Measurements from ENCODE around the gene GADD45B. TPM values are rescaled to one million over a fixed set of nuclear protein-coding genes. Genes with fewer than 3 reads are reported as not detected.

The GADD45B gene
- total RNA-seq, 1 experiment from 2014 or later, result 37.9 TPM

- peak within 1 kb of the TSS; percentile 99 for H3K4me2 ChIP-seq (ENCODE audit: low read length)
- no TSS peak for BruUV-seq (replicated peaks)
- ATAC-seq, result peak; percentile 85
- peaks cover 5% of the 10 kb centered on the region; the same call in 1 of the 2 replicates for H4K20me1 ChIP-seq (ENCODE audit: insufficient read depth)
- ChIA-PET RAD21 (ENCODE audit: low non-redundant PET in 1 of 2, low total read pairs in 2 of 2, uncharacterized antibody in 2 of 2, unreplicated experiment in 2 of 2) (no interaction called here), POLR2A (interaction anchor here (0.5 to 1.6 kb wide), 7 partner anchors 14 to 173 kb away, joined by 3 to 13 read pairs (median 3); partner anchors contain the start of genes GADD45B and LMNB2), CTCF (interaction anchor here (0.9 to 1.4 kb wide), 3 partner anchors 152 to 209 kb away, joined by 3 to 7 read pairs (median 6); no protein-coding TSS in a partner anchor)
- intact Hi-C loops (cut with micrococcal nuclease), result no loop called here
- peak within 1 kb of the TSS; percentile 100 for H3K9ac ChIP-seq (ENCODE audit: low read length)
- no peaks in the 10 kb centered on the region for H3K9me3 ChIP-seq (ENCODE audit: control insufficient read depth in 1 of 2, insufficient read depth in 1 of 2, low read depth in 1 of 2, low read length in 2 of 2)
- peaks cover 16 to 51% of the 10 kb centered on the region in 2 experiments; a peak in 3 of 4 replicates for H3K36me3 ChIP-seq (ENCODE audit: control insufficient read depth in 1 of 2, insufficient read depth in 2 of 2, low read length in 2 of 2)
- TF ChIP-seq ZNF274 (IDR thresholded peaks at IDR 0.05; ENCODE audit: low read depth, low read length) (no peak), CBX3 (IDR thresholded peaks at IDR 0.05; ENCODE audit: low read depth) (no peak), YY1 (IDR thresholded peaks at IDR 0.05; ENCODE audit: extremely low read depth, insufficient replicate concordance, low read depth, low read length) (peak; percentile 56), RAD21 (IDR thresholded peaks at IDR 0.05; ENCODE audit: low read depth) (no peak), SIN3A (IDR thresholded peaks at IDR 0.05; ENCODE audit: low read depth) (peak; percentile 72; the same call in 1 of the 2 replicates), POLR2AphosphoS5 (IDR thresholded peaks at IDR 0.05; ENCODE audit: low read depth, low read length) (peak; percentile 87), REST (IDR thresholded peaks at IDR 0.05; ENCODE audit: low read depth) (no peak), MAX (IDR thresholded peaks at IDR 0.05) (peak; percentile 95), JUND (IDR thresholded peaks at IDR 0.05) (no peak), SRF (IDR thresholded peaks at IDR 0.05; ENCODE audit: low read depth) (peak; percentile 86; the same call in 1 of the 2 replicates), SP1 (IDR thresholded peaks at IDR 0.05; ENCODE audit: low read depth) (peak; percentile 57), CTCF (IDR thresholded peaks at IDR 0.05 in 2 of 3, conservative IDR thresholded peaks at IDR 0.05 in 1 of 3; ENCODE audit: borderline replicate concordance in 1 of 3, insufficient read depth in 1 of 3, low read depth in 2 of 3, low read length in 2 of 3) (no peak), CEBPB (IDR thresholded peaks at IDR 0.05; ENCODE audit: low read depth) (no peak; the same call in none of the 2 replicates), EZH2phosphoT487 (IDR thresholded peaks at IDR 0.05; ENCODE audit: borderline replicate concordance) (no peak), EZH2 (IDR thresholded peaks at IDR 0.05) (no peak), ELF1 (IDR thresholded peaks at IDR 0.05; ENCODE audit: borderline replicate concordance, low read depth) (no peak; the same call in 1 of the 2 replicates), ATF3 (IDR thresholded peaks at IDR 0.05) (no peak), EGR1 (IDR thresholded peaks at IDR 0.05; ENCODE audit: low read depth) (no peak), TCF7L2 (IDR thresholded peaks at IDR 0.05; ENCODE audit: borderline replicate concordance, extremely low read depth, insufficient read depth, insufficient read length) (peak; percentile 40), ZFX (IDR thresholded peaks at IDR 0.05) (peak; percentile 94)
- no peak within 1 kb of the TSS for H2AFZ ChIP-seq (ENCODE audit: low read depth, low read length, poor library complexity, severe bottlenecking)
- peaks cover 6 to 25% of the 10 kb centered on the region in 2 experiments; a peak in 3 of 4 replicates for H3K4me1 ChIP-seq (ENCODE audit: control insufficient read depth in 1 of 2, insufficient read depth in 2 of 2, low read length in 2 of 2)
- peak; percentile 88 for DNase-seq (ENCODE audit: low read depth, low spot score)
- no peaks in the 10 kb centered on the region for H3K9me2 ChIP-seq (ENCODE audit: insufficient read depth)
- no peaks in the 10 kb centered on the region for H3K27me3 ChIP-seq (ENCODE audit: insufficient read depth, low read length)
- H3K79me2 ChIP-seq (ENCODE audit: insufficient read depth, low read length), result peaks cover 42% of the 10 kb centered on the region
- peak within 1 kb of the TSS; percentile 90 to 97 for H3K4me3 ChIP-seq (replicated peaks in 1 of 2; ENCODE audit: low read depth in 1 of 2, low read length in 2 of 2)
- peak within 1 kb of the TSS; percentile 88 for H3K27ac ChIP-seq (ENCODE audit: low read depth, low read length)
These were observed 48.3 kb upstream of the GADD45B start, which contains the start of gene TIMM13 for GRCh38 chr19:2427429-2428320. TSS of gene TIMM13 (minus strand) at chr19:2427586. CDS start at chr19:2427533, 53 bp downstream.

Data from HCT116 (cell line).